GM21390 (cell line): Measurements from ENCODE around the gene ICAM2.
"Not testable (repeated sequence)": the region's sequence is repeated elsewhere in the genome, so short reads cannot be mapped to it uniquely, and the experiment has no call there.

Experiments
- ATAC-seq: cut with Tn5 transposase; IDR thresholded peaks from one replicate; pipeline ENCODE4 v1.9.1; 2021; ENCODE audit not compliant: unreplicated experiment

ICAM2 gene

DNA sequence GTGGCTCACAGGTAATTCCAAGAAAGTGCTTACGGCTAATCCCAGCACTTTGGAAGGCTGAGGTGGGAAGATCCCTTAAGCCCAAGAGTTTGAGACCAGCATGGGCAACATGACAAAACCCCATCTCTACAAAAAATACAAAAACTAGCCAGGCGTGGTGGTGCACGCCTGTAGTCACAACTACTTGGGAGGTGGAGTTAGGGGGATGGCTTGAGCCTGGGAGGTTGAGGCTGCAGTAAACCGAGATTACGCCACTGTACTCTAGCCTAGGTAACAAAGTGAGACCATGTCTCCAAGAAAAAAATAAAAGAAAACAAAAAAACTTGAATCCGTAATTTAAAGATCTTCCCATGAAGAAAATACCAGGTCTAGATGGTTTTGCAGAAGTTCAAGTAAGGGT is 5.0 kb downstream of the ICAM2 start:
- ATAC-seq: no peak

DNA sequence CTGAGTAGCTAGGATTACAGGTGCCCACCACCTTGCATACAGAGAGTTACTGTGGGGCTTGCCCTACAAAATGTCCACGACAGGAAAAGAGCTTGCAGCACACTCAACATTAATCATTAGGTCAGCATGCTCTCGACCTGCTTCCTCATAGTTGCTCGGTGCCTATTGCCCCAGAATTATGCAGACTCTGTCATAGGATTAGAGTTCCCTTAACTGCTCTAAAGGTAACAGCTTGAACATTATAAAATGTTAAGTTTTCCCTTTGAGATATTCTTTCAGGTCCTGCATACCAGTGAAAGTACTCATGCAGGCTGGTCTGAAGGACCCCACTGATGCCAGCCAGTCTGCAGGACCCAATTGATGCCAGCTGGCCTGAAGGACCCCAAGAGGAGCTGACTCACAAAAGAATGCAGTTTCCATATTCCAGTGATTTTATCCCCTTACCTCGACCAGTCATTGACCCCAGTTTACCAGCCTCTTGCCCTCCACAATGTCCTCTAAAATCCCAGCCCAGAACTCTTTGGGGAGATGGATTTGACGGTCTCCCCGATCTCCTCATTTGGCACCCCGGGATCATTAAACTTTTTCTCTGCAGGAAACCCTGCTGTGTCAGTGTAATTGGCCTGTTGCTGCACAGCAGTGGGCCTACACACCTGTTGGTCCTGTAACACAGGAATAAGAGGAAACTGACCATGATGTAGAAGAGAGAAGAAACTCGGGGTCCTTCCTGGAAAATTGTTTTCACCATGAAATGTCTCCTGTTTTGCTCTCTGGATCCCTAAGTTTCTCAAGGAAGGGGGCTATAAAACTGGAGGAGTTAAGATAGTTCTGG is 10.6 kb downstream of the ICAM2 start:
- ATAC-seq: no peak

DNA sequence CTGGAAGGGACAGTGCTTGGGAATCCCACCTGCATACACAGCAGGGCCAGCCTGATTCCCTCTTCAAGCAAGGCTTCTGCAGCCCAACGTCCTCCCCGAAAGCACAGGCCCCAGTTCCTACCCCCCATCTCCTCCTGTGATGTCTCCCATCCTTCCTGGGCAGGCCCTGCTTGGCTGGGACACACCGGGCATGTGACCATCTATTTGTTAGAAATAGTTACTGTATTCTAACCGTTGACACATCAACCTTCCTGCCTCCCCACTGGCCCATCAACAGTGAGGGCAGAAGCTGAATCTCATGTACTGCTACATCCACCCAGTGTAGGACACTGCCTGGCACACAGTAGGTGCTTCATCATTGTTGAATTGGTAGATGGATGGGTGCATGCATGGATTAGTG is 11.6 kb downstream of the ICAM2 start:
- no peak for ATAC-seq

DNA sequence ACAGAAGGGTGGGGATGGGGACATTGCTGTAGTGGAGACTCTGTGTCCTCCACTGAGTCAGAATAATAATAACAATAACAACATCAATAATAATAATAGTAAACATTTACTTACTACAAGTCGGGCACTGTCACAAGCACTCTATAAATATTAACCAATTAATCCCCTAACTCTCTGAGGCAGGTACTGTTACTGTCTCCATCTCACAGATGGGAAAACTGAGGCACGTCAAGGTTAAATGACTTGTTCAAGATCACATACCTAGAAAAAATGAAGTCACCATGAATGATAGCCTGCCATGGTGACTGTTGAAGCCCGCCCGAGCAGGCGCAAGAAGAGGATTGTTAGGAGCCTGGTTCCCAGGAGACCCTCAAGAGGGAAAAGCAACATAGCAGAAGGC is 12.1 kb downstream of the ICAM2 start:
- ATAC-seq: no peak

DNA sequence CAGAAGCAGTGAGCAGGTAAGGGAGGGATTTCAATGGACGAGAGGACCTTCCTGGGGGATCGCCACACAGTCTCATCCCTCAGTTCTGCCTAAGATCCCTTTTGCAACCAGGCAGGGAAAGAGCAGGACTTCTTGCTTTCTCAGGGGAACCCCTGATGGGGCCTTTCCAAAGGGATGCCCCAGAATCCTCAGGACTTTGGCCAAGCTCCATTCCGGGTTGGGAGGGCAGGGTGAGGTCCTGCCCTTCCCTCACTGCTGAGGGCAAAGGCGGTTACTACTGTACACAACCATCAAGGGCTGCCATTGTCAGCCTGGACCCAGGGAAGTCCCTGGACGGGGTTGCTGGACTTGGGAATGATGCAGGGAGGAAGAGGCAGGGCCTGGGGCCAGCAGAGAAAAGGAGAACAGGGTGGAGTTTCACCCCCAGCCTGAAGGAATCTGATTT is 12.6 kb downstream of the ICAM2 start:
- ATAC-seq: no peak

DNA sequence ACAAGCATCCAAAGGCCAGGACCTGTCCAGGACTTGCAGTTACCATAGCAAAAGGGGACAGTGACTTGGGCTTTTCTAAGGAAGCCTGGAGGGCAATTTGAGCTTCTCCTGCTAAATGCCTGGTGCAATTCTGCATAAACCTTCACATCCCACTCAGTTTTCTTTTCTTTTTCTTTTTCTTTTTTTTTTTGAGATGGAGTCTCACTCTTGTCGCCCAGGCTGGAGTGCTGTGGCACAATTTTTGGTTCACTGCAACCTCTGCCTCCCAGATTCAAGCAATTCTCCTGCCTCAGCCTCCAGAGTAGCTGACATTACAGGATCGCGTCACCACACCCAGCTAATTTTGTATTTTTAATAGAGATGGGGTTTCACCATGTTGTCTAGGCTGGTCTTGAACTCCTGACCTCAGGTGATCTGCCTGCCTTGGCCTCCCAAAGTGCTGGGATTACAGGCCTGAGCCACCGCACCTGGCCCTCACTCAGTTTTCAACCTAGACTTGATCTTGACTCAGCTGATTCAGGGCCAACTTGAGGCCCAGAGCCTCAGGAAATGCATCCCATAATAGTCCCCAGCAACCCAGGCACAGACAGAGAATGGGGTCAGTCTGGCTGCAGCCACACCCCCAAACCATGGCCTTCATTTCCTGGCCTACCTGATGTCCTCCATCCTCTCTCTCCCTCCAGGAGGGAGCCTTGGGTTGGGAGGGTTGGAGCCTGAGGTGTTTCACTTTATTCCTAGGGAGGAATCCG is 13.2 kb downstream of the ICAM2 start:
- not testable (repeated sequence) for ATAC-seq

DNA sequence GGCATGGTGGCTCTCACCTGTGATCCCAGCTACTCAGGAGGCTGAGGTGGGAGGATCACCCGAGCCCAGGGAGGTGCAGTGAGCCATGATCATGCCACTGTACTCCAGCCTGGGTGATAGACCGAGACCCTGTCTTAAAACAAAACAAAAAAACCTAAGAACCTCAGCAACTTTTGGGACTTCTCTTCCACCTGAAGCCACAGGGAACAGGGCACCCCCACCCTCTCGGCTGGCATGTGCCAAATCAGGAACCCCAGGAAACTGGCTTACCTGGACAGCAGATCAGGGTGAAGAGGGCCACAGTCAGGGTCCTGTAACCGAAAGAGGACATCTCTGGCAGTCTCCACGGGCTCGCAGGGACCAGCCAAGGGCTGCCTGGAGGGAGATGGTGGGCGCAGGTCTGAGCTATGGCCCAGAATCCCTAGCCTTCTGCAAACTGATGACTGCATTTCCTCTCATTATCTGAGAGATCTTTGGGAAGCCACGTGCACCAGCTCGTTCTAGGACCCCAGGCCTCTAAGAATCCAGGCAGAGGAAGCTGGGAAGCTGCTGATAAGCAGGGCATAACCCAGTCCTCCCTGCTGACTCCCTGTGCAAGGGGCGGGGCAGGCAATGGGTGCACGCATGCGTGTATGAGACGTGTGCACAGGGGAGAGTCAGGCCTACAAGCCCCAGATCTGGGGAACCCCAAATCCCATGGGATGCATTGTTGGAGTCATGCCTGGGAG is 13.9 kb downstream of the ICAM2 start:
- no peak for ATAC-seq

DNA sequence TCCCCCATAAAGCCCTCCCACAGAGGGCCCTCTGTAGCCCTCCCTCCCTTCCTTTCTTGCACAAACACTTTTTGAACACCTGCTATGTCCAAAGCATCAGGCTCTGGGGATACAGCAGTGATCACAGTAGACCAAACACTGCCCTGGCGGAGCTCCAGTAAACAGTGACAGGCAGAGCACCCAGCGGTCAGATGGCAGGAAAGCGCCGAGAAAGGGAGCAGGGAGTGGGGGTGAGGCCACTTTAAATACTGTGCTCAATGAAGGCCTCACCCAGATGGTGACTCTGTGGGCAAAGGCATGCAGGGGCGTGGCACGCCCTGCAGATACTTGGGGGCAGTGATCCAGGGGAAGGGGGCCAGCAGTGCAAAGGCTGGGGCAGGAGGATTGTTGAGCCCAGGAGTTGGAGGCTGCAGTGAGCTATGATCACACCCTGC is 14.7 kb downstream of the ICAM2 start:
- no peak for ATAC-seq

DNA sequence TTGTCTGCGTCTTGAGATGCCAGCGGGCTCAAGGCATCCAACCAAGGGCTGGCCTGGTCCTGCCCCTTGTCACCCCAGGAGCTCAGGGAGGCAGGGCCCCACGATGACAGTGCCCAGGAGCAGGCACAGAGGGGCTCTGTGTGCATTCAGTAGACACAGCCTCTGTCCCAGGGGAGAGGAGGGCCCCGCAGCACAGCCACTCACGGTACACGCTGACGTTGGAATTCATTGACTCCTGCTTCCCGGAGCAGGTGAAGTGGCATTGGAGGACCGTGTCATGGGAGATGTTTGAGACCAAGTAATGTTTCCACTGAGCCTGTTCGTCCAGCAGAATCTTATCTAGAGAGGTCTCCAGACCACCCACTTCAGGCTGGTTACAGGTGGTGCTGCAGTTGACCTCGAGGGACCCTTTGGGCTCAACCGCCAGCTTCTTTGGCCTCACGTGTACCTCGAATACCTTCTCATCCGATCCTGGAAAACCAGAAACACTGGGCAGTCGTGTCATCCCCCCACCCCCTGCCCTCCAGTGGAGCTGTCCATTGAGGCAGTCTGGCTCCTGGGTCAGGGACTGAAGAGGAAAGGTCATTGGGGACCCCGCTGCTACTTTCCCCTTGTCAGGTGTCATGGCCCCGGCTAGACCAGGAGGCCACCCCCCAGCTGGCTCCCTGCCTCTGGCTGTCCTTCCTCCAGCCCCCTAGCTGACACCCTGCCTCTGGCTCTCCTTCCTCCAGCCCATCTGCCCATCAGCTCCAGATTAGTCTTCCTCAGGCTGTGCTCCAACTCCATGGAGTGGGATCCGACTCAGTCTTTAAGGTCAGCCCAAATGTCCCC is 15.3 kb downstream of the ICAM2 start:
- ATAC-seq: no peak

DNA sequence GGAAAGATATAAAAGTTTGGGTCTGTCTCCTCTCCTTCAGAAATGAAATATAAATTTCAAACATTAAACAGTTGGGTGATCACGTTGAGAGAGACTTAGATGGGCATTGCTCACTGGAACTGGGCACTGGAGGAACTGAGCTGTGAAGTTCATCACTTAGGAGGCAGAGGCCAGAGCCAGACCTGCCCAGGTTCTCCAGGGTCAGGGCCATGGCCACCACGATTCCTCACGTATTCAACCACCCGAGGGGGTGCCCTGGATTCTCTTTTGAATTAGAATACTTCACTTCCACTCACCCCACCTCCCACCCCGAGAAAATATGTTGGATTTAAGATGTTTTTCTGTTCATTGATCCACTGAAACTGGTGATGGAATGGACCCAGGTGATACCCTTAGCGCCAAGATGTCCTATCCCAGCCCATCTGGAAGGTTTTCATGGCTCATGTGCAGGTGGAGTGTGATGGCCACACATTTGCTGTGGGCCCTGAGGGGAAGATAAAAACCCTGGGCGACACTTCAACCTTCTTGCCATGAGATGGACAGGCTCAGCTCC is 16.1 kb downstream of the ICAM2 start:
- ATAC-seq: no peak

DNA sequence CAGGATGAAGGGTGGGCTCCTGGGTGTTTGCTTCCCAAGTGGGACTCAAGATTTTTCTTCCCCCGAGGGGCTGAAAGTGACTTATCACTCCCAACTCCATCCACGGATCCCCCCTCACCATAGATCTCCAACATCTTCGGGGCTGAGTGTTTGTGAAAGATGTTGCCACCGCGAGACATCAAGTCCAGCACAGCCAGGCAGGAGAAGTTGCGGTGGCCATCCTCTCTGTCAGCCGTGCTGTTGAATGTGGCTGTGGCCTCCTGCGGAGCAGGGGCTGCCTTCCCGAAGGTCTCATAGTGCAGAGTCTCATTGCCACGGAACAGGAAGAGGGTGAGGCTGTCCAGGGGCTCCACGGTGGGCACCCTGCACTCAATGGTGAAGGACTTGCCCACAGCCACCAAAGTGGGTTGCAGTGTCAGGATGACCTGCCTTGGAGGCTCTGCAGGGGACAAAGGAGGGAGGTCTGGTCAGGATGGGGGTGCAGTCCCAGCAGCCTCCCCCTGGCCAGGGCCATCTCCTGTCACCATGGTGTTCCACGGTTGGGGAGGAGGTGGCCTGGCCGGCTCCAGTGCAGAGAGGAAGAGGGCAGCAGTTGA is 16.8 kb downstream of the ICAM2 start:
- ATAC-seq: no peak

DNA sequence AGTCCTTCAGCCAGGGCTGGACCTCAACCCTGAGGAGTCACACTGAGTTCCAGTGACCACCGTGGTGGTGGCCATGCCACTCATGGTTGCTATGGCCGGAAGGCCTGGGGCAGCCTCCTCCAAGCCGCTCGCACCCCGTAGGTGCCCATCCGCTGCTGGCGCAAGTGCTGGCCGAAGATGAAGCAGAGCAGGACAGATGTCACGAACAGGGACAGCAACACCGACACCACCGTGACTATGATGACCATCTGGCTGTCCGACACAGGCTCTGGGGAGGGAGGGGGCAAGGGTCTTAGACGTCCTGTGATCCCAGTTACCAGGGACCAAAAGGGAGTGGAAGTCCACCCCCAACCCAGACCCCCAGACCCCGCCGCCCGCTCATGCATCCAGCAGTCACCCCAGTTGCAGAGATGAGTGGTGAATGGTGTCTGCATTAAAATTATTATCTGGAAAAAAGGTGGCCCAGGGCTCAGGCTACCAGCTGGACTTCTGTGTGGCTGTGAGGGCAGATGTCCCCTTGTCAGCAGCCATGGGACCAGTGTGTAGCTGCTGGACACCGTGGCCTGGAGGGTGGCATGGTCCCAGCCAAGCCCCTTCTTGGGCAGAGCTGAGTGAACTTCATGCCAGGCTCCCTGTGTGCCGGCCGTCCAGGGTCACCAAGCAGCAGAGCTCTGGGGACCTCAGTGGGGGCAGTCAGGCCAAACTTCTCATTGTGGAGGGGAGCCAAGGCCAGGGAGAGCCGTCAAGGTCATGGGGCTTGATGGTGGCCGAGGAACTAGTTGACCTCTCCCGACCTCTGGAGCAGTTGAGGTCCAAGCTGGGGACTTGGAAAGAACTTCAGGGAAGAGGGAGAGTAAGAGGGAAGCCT is 17.5 kb downstream of the ICAM2 start:
- ATAC-seq: no peak

DNA sequence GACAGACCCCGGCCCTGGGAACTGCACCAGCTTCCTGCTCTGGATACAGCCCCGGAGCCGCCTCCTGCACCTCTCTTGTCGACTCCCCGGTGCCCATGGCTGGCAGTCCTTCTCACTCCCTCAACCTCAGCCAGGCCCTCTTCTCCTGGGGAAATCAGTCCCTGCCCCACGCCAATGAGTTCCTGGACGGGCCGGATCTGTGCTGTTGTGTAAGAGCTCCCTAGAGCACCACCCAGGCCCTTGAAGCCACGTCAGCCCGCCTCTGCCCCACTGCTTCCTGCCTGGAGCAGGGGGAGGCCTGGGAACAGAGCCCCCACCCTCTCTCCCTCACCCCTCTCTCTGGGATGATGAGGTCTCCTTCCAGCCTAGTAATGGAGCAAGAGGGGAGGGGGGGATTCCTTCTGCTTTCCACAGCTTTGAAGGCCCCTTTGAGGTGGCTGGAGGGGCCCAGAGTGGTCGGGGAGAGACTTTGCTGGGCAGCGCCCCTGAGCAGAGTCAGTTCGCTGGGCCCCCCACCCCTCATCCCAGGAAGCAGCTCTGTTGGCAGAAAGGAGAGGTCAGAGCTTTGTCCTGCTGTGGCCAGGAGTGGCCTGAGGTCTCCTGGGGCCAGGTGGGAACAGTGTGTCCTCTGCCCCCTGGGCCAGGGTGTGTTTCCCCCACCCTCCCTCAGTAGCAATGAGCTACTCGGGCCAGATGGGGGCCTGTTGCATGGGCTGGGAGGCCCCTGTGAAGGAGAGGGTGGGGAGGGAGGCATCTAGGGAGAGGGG is 18.5 kb downstream of the ICAM2 start:
- ATAC-seq: no peak

DNA sequence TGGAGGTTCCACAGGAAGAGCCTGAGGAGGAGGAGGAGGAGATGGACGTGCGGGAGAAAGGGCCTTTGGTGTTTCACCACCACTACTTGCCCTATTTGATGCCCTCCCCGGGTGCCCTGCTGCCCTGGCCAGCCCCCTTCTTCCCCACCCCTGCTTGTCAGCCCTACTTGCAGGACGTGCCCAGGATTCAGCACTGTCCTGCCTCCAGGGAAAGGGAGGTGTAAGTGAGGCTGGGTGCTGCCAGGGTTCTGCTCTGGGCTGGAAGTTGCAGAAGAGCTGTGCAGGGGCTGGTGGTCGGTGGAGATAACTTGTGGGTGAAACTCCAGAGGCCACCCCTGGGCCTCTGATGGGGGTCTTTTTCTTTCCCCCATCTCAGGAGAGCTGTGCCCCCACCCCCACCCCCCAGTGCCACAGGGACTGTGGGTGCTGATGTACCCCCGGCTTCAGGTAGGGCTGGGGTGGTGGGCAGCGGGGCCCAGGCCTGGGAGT is 19.3 kb downstream of the ICAM2 start:
- no peak for ATAC-seq

DNA sequence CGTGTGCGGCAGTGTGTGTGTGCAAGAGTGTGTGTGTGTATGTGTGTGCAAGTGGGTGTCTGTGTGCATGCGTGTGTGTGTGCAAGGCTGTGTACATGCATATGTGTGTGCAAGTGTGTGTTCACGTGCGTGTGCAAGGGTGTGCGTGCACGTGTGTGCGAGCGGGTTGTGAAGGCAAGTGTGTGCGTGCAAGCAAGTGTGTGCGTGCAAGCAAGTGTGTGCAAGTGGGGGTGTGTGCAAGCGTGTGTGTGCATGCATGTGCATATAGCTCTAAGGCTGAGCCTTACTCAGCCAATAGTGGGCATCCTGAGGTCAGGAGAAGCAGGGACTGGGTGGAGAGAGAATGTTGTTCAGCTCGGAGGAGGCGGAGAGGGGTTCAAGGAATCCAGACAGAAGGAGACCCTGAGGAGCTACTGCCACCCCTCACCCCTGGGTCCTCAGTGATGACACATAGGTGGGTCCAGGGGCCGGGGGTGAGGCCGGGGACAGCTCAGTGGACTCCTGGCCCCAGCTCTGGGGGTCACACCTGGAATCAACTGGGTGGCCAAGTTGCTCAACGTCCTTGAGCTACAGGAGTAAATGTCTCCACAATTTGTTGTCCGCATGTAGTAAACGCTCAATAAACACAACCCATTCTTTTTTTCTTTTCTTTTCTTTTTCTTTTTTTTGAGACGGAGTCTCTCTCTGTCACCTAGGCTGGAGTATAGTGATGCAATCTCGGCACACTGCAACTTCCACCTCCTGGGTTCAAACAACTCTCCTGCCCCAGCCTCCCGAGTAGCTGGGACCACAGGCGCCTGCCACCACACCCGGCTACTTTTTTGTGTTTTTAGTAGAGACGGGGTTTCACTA is 20.5 kb downstream of the ICAM2 start:
- no peak for ATAC-seq

DNA sequence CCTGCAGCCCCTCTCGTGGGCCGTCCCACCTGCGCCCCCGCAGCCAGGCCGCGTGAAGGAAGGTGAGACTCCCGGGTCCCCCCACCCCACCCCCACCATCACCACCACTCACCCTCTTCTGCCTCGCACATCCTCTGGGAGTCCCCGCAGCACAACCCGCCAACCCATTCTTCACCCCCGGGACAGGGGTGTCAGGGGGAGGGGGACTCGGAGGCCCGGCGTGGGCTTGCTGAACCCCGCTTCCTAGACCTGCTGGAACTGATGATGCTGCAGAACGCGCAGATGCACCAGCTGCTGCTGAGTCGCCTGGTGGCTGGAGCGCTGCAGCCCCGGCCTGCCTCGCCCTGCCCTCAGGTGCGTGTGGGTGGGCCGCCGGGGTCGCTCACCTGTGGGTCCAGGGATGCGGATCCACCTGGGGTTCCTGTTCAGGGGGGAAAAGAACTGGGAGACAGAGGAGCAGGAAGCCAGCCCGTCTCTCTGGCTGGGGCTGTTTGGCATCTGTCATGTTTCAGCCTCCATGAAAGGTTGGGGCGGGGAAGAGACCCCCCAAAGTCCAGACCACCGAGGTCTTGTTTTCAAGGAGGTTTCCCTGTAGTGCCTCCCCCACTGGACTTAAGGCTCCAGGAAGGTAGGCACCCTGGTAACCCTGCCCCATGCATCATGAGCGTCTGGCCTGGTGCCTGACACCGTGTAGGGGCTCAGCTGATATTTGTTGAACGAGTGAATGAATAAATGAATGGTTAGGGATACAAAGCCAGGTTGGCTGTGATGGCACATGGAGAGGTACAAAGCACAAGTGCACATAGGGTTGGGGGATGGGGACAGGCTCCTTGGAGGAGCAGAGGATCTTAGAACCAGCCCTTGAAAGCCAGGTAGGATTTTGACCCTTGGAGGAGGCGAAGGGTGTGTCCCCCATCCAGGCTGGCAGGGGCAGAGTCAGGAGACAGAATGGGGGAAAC is 21.4 kb downstream of the ICAM2 start:
- no peak for ATAC-seq
